Tracheal epithelial cell (primary cell): ENCODE results near the gene SBK1. TPM values are rescaled to one million over a fixed set of nuclear protein-coding genes. Genes with fewer than 3 reads are reported as not detected.

ENCODE experiments used
- total RNA-seq: library from RNA; depleted of rRNA; stranded (reverse); fragments of >200 nt; gene quantifications from 2 replicates; pipeline ENCODE4 v1.2.1, GENCODE V29; 2014

SBK1 gene
- under 0.01 and 0.48 TPM in 2 replicates for total RNA-seq

DNA sequence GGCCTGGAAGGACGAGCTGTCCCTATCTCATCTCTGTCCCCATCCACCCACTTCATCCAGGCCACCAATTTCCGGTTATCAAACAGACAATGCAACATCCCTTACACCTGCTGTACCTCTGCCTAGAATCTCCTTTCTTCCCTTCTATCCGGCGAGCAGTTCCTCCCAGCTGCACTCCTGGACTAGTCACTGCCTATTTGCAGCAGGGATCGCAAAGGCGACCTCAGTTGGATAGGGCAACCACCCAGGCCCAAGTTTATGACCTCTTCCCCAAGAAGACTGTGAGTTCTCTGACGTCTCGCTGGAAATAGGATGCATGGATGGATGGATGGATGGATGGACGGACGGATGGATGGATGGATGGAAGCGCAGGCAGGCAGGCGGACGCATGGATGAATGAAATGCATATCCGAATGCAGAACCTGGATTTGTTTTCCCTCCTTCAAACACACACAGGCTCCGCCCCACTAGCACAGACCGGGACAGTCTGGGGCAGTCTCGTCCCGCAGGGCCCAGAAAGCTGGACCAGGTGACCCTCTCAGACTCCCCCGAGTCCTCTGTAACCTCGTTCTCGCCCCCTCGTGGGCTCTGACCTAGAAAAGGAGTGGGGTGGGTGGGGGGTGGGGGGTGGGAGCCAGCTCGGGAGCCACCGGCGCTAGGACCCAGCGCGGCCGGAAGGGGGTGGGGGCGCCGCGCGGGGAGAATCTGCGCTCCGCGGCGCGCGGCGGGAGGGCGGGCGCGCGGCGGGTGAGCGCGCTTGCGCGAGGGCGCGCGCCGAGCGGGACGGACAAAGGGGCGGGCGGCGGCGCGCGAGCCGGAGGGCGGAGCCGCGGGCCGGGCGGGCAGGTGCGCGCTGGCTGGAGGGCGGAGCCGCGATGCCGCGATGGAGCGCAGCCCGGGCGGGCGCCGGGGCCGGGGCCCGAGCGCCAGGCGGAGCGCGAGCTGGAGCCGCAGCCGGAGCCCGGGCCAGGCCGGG, at the start of gene SBK1:
SBK1 (plus strand) TSS at position 875 of the 976 bp plus-strand sequence. CDS start 24,867 bp downstream, outside the sequence.

DNA sequence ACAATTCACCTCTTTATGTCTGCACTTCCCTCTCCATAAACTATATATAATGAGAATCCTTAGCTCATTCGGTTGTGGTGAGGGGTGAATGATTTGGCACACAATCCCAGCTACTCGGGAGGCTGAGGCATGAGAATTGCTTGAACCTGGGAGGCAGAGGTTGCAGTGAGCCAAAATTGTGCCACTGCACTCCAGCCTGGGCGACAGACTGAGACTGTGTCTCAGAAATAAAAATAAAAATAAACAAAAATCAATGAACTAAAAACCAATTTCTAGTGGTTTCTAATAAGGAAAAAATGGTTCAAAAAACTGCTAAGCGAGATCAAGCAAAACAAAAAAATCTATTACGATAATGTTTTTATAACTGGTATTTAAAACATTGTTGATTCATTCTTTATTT, 71.1 kb downstream of the SBK1 start, which contains the start of gene NPIPB6:
NPIPB6 (minus strand) TSS at position 101 of the 400 bp plus-strand sequence. CDS start 686 bp downstream, outside the sequence.

Other genes starting within 250 kb of the SBK1 start
- not detected in 2 replicates for gene GSG1L, start 228.8 kb upstream of the SBK1 start, total RNA-seq
- gene XPO6, start 80.6 kb upstream of the SBK1 start, total RNA-seq = 90.4 and 91.3 TPM in 2 replicates
- gene NPIPB6, start 71.0 kb downstream of the SBK1 start, total RNA-seq = 1.9 TPM in 1 of 2 replicates, not detected in the other
- 157 and 280 TPM in 2 replicates for gene EIF3CL, start 111.3 kb downstream of the SBK1 start, total RNA-seq
- not detected in 2 replicates for gene NPIPB7, start 179.8 kb downstream of the SBK1 start, total RNA-seq
- 13.7 and 15.1 TPM in 2 replicates for gene CLN3, start 199.5 kb downstream of the SBK1 start, total RNA-seq
- gene APOBR, start 202.1 kb downstream of the SBK1 start, total RNA-seq = under 0.01 TPM in 1 of 2 replicates, not detected in the other
- gene IL27, start 214.3 kb downstream of the SBK1 start, total RNA-seq = not detected in 2 replicates
- gene NUPR1, start 246.4 kb downstream of the SBK1 start, total RNA-seq = 19.0 and 44.1 TPM in 2 replicates